Stimulated activated CD4-positive, alpha-beta T cell treated with anti-CD3 and anti-CD28 coated beads, TNF-alpha, amount 100 ng/mL, for 24 hours (primary cell): ENCODE data around the gene MICAL3.

ENCODE experiments used
- DNase-seq, 3 experiments: peaks; one replicate each; pipeline ENCODE4 v3.0.0-alpha.2; 2020; ENCODE audit warnings: low read depth in 3 of 3

MICAL3 gene

GRCh38 chr22:17869285-17870096 lies 154.9 kb downstream of the MICAL3 start:
- no peak for DNase-seq

GRCh38 chr22:17868771-17869170 lies 155.6 kb downstream of the MICAL3 start:
- DNase-seq, result no peak

GRCh38 chr22:17867160-17867785 lies 157.1 kb downstream of the MICAL3 start:
- no peak for DNase-seq

GRCh38 chr22:17866621-17867020 lies 157.7 kb downstream of the MICAL3 start:
- no peak for DNase-seq

- DNase-seq, result no peak
Measured at GRCh38 chr22:17866127-17866526, 158.2 kb downstream of the MICAL3 start.

GRCh38 chr22:17865183-17866055 lies 158.9 kb downstream of the MICAL3 start:
- DNase-seq, result no peak

GRCh38 chr22:17864398-17865182 lies 159.8 kb downstream of the MICAL3 start:
- DNase-seq, result no peak

- no peak for DNase-seq
Measured at GRCh38 chr22:17862646-17863181, 161.6 kb downstream of the MICAL3 start.

GRCh38 chr22:17861909-17862308 lies 162.5 kb downstream of the MICAL3 start:
- no peak for DNase-seq

- no peak for DNase-seq
Measured at GRCh38 chr22:17860220-17860965, 164.0 kb downstream of the MICAL3 start.

GRCh38 chr22:17858033-17858432 lies 166.3 kb downstream of the MICAL3 start:
- no peak for DNase-seq

GRCh38 chr22:17855572-17856290 lies 168.6 kb downstream of the MICAL3 start:
- no peak for DNase-seq

GRCh38 chr22:17853073-17853472 lies 171.3 kb downstream of the MICAL3 start:
- no peak for DNase-seq

- no peak for DNase-seq
Measured at GRCh38 chr22:17851759-17852158, 172.6 kb downstream of the MICAL3 start.

GRCh38 chr22:17847360-17848078 lies 176.8 kb downstream of the MICAL3 start:
- DNase-seq, result no peak

GRCh38 chr22:17846326-17846992 lies 177.9 kb downstream of the MICAL3 start:
- no peak for DNase-seq

GRCh38 chr22:17845790-17846189 lies 178.6 kb downstream of the MICAL3 start:
- no peak for DNase-seq

GRCh38 chr22:17845327-17845726 lies 179.0 kb downstream of the MICAL3 start:
- no peak for DNase-seq

GRCh38 chr22:17844150-17844549 lies 180.2 kb downstream of the MICAL3 start:
- DNase-seq, result no peak
